Upper lobe of left lung (tissue), 4 donors: ENCODE data around the gene TLL1.

Experiments used
- CTCF ChIP-seq, 6 experiments: fragments of 450-650 bp in 4 of 6; fragments of 200-600 bp in 2 of 6; sonication (generic) in 2 of 6; IDR thresholded peaks; one replicate each; pipeline ENCODE4 v1.5.1; 2016 to 2019; ENCODE audit warnings: antibody characterized with exemption in 6 of 6
- POLR2A ChIP-seq, 4 donors: fragments of 450-650 bp; IDR thresholded peaks; one replicate each; pipeline ENCODE4 v1.5.1; 2016 to 2017; ENCODE audit warnings: antibody characterized with exemption in 4 of 4, mild to moderate bottlenecking in 2 of 4
- POLR2AphosphoS5 ChIP-seq, 2 donors: sonication (generic); formaldehyde crosslinking; IDR thresholded peaks; one replicate each; pipeline ENCODE4 v1.5.1; 2017; ENCODE audit warnings: antibody characterized with exemption in 2 of 2

- no peak for TF ChIP-seq POLR2AphosphoS5 (IDR thresholded peaks at IDR 0.05)
- TF ChIP-seq POLR2A (IDR thresholded peaks at IDR 0.05) = no peak
- TF ChIP-seq CTCF (IDR thresholded peaks at IDR 0.05) = no peak
Measured at GRCh38 chr4:166012129-166013030, 139.3 kb downstream of the TLL1 start.
